Measurements from ENCODE around the gene ZNF280B. TPM values are rescaled to one million over a fixed set of nuclear protein-coding genes. Genes with fewer than 3 reads are reported as not detected.

The ZNF280B gene
- total and polyA plus RNA-seq, 2 donors (not counting 1 experiment from before 2014, with no cell fraction given) = 0.67 to 3.5 TPM

DNA sequence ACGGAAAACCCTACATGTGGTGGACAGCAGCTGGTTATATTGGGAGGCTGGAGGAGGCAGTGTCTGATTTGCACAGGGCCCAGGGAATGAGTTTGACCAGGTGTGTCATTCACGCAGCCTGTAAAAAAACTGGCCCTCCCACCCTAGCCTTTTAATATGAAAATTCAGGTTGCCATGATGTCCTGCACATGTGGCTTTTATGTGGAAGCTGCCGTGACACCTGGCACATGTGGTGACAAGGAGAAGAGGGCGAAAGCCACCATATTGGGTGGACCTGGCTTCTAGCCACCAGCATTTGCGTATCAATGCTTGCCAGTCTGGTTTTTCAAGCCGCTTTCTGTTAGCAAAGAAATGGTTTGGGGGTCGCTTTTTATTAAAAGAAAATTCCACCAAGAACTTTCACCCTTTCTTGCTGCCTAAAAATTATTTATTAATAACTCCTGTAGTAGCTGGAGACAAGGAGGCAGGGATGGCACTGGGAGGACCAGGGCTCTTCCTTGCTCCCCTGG is 43.4 kb downstream of the ZNF280B start:
- Histone ChIP-seq H3K4me1 (ENCODE audit: control insufficient read depth in 2 of 2, insufficient read depth in 2 of 2, low read length in 2 of 2) (peaks cover 13 to 15% of the 10 kb centered on the region in 2 donors), H3K27me3 (replicated peaks in 1 of 4; ENCODE audit: control extremely low read depth in 1 of 4, control insufficient read depth in 3 of 4, insufficient read depth in 4 of 4, low read length in 3 of 4) (no peaks in the 10 kb centered on the region), H4K20me1 (ENCODE audit: control insufficient read depth, insufficient read depth, low read length, poor library complexity, severe bottlenecking) (no peaks in the 10 kb centered on the region), H2AFZ (ENCODE audit: insufficient read depth, low read depth, low read length, poor library complexity, severe bottlenecking) (no peak overlapping the region), H3K27ac (ENCODE audit: low read length in 2 of 2) (no peak overlapping the region), H3K9me3 (ENCODE audit: control extremely low read depth in 1 of 3, control insufficient read depth in 2 of 3, insufficient read depth in 1 of 3, low read length in 2 of 3) (peaks cover 6 to 15% (median 15%) of the 10 kb centered on the region in 3 donors), H3K79me2 (ENCODE audit: control insufficient read depth, insufficient read depth, low read length) (no peaks in the 10 kb centered on the region), H3K4me3 (ENCODE audit: control extremely low read depth in 1 of 5, extremely low read depth in 1 of 5, insufficient read depth in 1 of 5, low read depth in 2 of 5, low read length in 4 of 5) (no peak overlapping the region), H3K36me3 (replicated peaks in 1 of 2; ENCODE audit: control extremely low read depth in 1 of 2, control insufficient read depth in 1 of 2, extremely low read depth in 1 of 2, insufficient read depth in 2 of 2, low read length in 1 of 2) (no peaks in the 10 kb centered on the region), H3K4me2 (replicated peaks; ENCODE audit: low read depth, low read length, poor library complexity, severe bottlenecking) (no peak overlapping the region), H3K9ac (ENCODE audit: low read length) (no peak overlapping the region)
- DNase-seq (no peak), ATAC-seq (ENCODE audit: low read depth) (no peak)
- no peak for TF ChIP-seq EZH2 (IDR thresholded peaks at IDR 0.05; ENCODE audit: borderline replicate concordance, insufficient read depth, low read depth, low read length, poor library complexity, severe bottlenecking)
- TF ChIP-seq, protein P1, sequence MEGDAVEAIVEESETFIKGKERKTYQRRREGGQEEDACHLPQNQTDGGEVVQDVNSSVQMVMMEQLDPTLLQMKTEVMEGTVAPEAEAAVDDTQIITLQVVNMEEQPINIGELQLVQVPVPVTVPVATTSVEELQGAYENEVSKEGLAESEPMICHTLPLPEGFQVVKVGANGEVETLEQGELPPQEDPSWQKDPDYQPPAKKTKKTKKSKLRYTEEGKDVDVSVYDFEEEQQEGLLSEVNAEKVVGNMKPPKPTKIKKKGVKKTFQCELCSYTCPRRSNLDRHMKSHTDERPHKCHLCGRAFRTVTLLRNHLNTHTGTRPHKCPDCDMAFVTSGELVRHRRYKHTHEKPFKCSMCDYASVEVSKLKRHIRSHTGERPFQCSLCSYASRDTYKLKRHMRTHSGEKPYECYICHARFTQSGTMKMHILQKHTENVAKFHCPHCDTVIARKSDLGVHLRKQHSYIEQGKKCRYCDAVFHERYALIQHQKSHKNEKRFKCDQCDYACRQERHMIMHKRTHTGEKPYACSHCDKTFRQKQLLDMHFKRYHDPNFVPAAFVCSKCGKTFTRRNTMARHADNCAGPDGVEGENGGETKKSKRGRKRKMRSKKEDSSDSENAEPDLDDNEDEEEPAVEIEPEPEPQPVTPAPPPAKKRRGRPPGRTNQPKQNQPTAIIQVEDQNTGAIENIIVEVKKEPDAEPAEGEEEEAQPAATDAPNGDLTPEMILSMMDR (IDR thresholded peaks at IDR 0.05) = no peak
- Mint-ChIP-seq H3K9me3 (ENCODE audit: insufficient read depth) (peaks cover 12% of the 10 kb centered on the region), H3K27ac (no peak overlapping the region), H3K27me3 (peaks cover 3% of the 10 kb centered on the region), H3K4me3 (no peak overlapping the region), H3K4me1 (peaks cover 19% of the 10 kb centered on the region)
- POLR2A ChIA-PET = no interaction called here
- 83% methylated on average over 2 of the region's 7 CpGs for WGBS (ENCODE audit: insufficient coverage)
- intact Hi-C loops (cut with micrococcal nuclease) = loop anchor here (2.0 kb wide), 2 partner anchors 42 to 108 kb away; no protein-coding TSS in a partner anchor
- CTCF ChIA-PET = interaction anchor here (1.5 to 5.3 kb wide), 8 partner anchors 10 to 122 kb away, joined by 5 to 58 read pairs (median 8); no protein-coding TSS in a partner anchor

DNA sequence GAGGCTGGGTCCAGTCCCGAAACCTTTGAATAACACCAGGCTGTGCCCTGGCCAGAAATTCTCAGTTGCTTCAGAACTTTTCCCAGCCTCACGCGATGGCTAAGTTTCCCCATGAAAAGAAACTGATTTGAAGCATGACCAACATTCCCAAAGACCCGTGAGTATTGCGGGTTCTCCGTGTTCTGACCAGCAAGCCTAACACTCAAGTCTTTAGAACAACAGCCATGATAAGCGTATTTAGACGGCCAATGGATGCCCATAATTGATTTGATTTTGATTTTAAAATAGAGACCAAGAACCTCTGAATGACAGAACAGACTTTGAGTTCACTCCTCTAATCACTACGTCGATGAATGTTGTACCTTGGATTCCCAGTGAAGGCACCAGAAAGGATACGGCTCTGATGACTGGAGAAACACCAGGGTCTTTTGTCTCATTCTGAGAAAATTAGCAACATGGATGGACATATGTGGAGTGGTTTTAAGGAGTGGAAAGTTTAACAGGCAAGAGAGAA is 43.9 kb downstream of the ZNF280B start:
- Histone ChIP-seq H3K36me3 (replicated peaks in 1 of 2; ENCODE audit: control extremely low read depth in 1 of 2, control insufficient read depth in 1 of 2, extremely low read depth in 1 of 2, insufficient read depth in 2 of 2, low read length in 1 of 2) (no peaks in the 10 kb centered on the region), H3K4me1 (ENCODE audit: control insufficient read depth in 2 of 2, insufficient read depth in 2 of 2, low read length in 2 of 2) (peaks cover 13 to 15% of the 10 kb centered on the region in 2 donors), H2AFZ (ENCODE audit: insufficient read depth, low read depth, low read length, poor library complexity, severe bottlenecking) (no peak overlapping the region), H3K79me2 (ENCODE audit: control insufficient read depth, insufficient read depth, low read length) (no peaks in the 10 kb centered on the region), H3K9me3 (ENCODE audit: control extremely low read depth in 1 of 3, control insufficient read depth in 2 of 3, insufficient read depth in 1 of 3, low read length in 2 of 3) (peaks cover 4 to 19% (median 18%) of the 10 kb centered on the region in 3 donors), H4K20me1 (ENCODE audit: control insufficient read depth, insufficient read depth, low read length, poor library complexity, severe bottlenecking) (no peaks in the 10 kb centered on the region), H3K27ac (ENCODE audit: low read length in 2 of 2) (no peak overlapping the region), H3K4me2 (replicated peaks; ENCODE audit: low read depth, low read length, poor library complexity, severe bottlenecking) (no peak overlapping the region), H3K4me3 (ENCODE audit: control extremely low read depth in 1 of 5, extremely low read depth in 1 of 5, insufficient read depth in 1 of 5, low read depth in 2 of 5, low read length in 4 of 5) (no peak overlapping the region), H3K9ac (ENCODE audit: low read length) (no peak overlapping the region), H3K27me3 (replicated peaks in 1 of 4; ENCODE audit: control extremely low read depth in 1 of 4, control insufficient read depth in 3 of 4, insufficient read depth in 4 of 4, low read length in 3 of 4) (no peaks in the 10 kb centered on the region)
- Mint-ChIP-seq H3K9me3 (ENCODE audit: insufficient read depth) (peaks cover 8% of the 10 kb centered on the region), H3K27me3 (peaks cover 3% of the 10 kb centered on the region), H3K27ac (no peak overlapping the region), H3K4me1 (peaks cover 19% of the 10 kb centered on the region), H3K4me3 (no peak overlapping the region)
- no peak for DNase-seq
- no peak for ATAC-seq (ENCODE audit: low read depth)
- ChIA-PET POLR2A (no interaction called here), CTCF (interaction anchor here (1.0 to 5.3 kb wide), 25 partner anchors 8 to 496 kb away, joined by 3 to 58 read pairs (median 5); partner anchors contain the start of gene PRAME)
- TF ChIP-seq, protein P1 (IDR thresholded peaks at IDR 0.05) = no peak
- no peak for TF ChIP-seq EZH2 (IDR thresholded peaks at IDR 0.05; ENCODE audit: borderline replicate concordance, insufficient read depth, low read depth, low read length, poor library complexity, severe bottlenecking)
- WGBS (ENCODE audit: insufficient coverage) = 95% methylated on average over 4 of the region's 11 CpGs
- intact Hi-C loops (cut with micrococcal nuclease) = loop anchor here (1.0 to 5.0 kb wide), 5 partner anchors 33 to 492 kb away; no protein-coding TSS in a partner anchor
